OCI-M1 (cell line): ENCODE results near the gene MKRN3.
A peak's percentile ranks its signal among the peaks of the same experiment; 100 is the strongest.

Experiments used
- DNase-seq: peaks from one replicate; lab custom pipeline; 2025; lab: John Stamatoyannopoulos, UW

MKRN3 gene

DNA sequence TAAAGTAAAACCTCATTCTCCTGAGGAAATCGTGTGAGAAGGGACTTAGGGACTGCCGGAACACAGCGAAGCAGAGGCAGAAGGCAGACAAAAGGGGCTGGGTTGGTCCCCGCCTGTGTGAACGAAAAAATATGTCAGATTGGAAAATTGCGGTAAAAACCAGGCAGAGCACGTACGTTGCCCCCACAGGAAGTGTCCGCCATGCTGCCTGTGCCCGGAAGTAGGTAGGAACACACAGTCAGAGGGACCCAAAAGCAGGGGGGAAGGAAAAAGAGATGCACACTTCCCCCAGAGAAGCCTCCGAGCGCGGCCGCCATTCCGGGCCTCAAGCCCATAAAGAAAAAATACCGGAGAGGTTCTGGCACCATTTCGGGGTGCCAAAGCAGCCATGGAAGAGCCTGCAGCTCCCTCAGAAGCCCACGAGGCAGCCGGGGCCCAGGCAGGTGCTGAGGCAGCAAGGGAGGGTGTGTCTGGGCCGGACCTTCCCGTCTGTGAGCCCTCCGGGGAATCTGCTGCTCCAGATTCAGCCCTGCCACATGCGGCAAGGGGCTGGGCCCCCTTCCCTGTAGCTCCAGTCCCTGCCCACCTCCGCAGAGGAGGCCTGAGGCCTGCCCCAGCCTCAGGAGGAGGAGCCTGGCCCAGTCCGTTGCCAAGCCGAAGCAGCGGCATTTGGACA, at the start of gene MKRN3:
Gene MKRN3, plus strand, starts transcription at position 280 of the 676 bp plus-strand sequence. Its CDS starts 109 bp downstream, at position 389.
- peak; percentile 91 for DNase-seq

GRCh38 chr15:23516866-23517265, 48.6 kb upstream of the MKRN3 start:
- DNase-seq = no peak

DNA sequence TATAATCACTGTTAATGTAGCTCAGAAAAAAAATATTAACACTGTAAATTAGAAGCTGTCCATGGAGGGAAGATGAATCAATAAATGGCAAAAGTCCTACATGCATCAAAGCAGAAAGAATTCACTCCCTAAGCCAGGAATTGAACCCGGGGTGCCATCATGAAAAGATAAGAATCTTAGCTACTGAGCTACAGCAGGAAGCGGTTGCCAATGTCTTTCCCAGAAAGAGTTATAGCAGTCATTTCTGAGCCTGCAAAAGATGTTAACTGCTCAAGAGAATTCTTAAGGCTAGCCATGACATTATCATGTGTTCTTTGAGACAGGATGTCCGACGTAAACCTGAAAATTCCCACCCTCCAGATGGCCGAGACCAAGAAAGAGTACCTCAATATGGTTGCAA, 47.4 kb upstream of the MKRN3 start:
- DNase-seq = no peak

DNA sequence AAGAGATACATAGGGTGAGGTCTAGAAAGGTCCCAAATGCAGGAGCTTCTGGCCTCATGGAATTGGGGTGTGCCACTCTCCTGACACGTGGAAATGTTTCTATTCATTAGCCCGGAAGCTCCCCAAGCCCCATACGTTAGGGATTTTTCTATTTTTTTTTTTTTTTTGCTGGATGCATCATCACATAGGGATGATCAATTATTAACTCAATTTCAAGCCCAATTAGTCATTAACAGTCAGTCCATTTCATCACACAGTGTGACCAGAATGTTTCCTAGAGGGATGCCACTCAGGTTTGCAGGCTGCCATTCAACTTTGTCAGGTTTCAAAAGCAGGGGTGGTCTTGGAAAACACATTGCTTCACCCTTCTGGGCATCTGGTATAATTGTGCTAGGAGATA, 40.7 kb upstream of the MKRN3 start:
- DNase-seq = no peak

- no peak for DNase-seq
Observed at GRCh38 chr15:23529891-23530290, 35.6 kb upstream of the MKRN3 start.

GRCh38 chr15:23532024-23532423, 33.5 kb upstream of the MKRN3 start:
- DNase-seq = peak; percentile 8

GRCh38 chr15:23536659-23537058, 28.8 kb upstream of the MKRN3 start:
- DNase-seq = no peak

DNA sequence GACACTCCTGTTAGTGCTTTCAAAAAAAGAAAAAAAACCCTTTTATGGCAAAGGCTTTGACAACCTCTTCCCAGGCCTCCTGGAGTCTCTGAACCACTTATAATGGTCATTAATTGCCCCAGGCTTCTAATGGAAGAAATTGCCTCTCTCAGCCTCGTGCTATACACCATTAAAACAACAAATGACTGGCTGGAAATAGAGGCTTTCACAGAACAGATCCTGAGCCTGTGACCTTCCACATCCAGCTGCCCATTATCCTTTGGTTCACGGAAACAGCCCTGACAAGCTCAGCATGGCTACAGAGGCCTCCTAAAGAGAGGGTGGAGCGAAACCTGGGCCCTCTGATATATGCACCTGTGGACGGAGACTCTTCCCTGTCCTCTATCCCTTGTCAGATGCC, 26.8 kb upstream of the MKRN3 start:
- DNase-seq = no peak

DNA sequence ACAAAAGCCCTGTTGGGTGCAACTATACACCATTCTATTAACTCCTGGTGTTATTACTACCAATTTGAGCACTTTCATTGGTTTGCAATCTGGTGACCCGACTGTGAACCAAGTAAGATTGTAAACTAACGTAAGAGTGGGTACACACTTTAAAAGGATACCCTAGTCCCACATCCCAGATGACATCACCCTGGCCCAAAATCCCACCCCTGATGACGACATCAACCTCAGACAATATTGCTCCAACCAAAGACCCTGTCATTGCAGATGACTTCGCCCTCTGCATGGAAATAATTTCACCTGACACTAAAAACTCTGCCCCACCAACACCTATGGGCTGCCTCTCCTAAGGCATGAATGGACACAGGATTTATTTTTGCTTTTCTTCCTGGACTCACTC, 25.6 kb upstream of the MKRN3 start:
- no peak for DNase-seq

GRCh38 chr15:23546158-23546557, 19.3 kb upstream of the MKRN3 start:
- DNase-seq = no peak

GRCh38 chr15:23548071-23548470, 17.4 kb upstream of the MKRN3 start:
- DNase-seq = no peak

- DNase-seq = no peak
Observed at GRCh38 chr15:23561914-23562313, 3.6 kb upstream of the MKRN3 start.

DNA sequence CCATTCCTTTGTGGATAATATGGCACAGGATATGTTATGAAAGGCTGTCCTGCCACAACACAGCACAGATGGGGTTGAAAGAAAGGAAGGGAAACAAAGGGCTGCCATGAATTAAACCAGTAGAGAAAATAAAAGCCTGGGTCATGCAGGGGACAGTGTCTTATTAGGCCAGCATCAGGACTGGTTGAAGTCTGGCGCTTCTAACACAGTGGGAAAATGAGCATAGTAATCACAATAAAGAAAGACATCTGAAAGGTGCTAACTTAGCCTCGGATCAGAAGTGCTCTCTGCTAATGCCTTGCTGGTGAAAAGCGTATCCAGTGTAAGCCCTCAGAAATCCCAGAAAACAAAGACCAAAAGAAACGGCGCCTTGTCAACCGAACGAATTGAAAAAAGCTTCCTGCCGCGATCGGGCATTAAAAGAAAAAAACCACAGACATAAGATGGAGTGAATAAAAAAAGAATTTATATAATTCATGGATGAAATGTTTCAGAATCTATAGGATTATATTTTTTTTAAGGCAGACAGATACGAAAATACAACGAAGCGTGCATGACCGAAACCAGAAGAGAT, 566 bp upstream of the MKRN3 start:
- DNase-seq = peak; percentile 39

DNA sequence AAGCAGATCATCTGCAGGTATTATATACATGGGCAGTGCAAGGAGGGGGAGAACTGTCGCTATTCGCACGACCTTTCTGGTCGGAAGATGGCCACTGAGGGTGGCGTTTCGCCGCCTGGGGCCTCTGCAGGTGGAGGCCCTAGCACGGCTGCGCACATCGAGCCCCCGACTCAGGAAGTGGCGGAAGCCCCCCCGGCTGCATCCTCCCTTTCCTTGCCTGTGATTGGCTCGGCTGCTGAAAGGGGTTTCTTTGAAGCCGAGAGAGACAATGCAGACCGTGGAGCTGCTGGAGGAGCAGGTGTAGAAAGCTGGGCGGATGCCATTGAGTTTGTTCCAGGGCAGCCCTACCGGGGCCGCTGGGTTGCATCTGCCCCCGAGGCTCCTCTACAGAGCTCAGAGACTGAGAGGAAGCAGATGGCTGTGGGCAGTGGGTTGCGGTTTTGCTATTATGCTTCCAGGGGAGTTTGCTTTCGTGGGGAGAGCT, 639 bp downstream of the MKRN3 start:
- DNase-seq = peak; percentile 32

GRCh38 chr15:23566651-23567050, 1.2 kb downstream of the MKRN3 start:
- no peak for DNase-seq

GRCh38 chr15:23567921-23568320, 2.4 kb downstream of the MKRN3 start:
- no peak for DNase-seq

GRCh38 chr15:23569151-23569925, 3.9 kb downstream of the MKRN3 start:
- DNase-seq = no peak

GRCh38 chr15:23570486-23570885, 5.0 kb downstream of the MKRN3 start:
- no peak for DNase-seq

DNA sequence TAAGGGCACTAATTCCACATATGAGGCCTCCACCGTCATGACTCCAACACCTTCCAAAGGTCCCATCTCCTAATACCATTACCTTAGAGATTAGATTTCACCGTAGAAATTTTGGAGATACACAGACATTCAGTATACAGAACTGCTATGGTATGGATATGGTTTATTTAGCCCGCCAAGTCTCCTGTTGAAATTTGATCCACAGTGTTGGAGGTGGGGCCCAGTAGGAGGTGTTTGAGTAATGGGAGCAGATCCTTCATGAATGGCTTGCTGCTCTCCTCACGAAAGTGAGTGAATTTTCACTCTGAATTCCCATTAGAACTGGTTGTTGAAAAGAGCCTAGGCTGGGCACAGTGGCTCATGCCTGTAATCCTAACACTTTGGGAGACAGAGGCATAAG, 7.4 kb downstream of the MKRN3 start:
- DNase-seq = no peak

DNA sequence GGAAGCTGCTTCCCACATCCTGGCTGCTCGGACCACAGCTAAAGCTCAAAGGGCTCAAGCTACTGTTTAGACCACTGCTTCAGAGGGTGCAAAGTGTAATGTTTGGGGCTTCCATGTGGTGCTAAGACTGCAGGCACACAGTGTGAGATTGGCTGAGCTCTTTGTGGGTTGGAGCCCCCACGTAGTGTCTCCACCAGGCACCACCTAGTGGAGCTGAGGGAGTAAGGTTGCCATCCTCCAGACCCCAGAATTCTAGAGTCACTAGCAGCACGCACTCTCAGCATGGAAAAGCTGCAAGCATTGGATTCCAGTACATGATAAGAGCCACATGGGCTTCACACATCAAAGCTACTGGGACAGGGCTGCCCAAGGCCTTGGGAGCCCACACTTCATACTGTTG, 9.3 kb downstream of the MKRN3 start:
- DNase-seq = no peak

GRCh38 chr15:23576061-23576460, 10.6 kb downstream of the MKRN3 start:
- DNase-seq = no peak

- DNase-seq = no peak
Observed at GRCh38 chr15:23578521-23579150, 13.2 kb downstream of the MKRN3 start.

DNA sequence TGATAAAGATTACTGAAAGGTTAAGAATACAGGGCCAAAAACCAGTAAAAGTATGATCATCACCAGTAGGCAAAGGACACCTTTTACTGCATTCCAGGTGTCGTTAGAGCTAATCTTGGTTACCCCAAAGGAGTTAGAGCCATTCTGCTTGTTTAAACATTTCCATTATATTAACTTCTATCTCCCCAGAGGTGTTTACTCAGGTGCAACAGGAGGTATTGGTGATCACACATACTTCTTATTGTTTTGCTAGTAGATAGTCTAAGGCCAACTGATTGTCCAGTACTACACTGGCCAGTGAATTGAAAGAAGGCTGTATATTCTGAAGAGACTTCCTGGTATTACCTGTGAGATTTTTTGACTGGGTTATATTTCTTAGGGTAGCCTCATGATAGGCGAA, 22.8 kb downstream of the MKRN3 start:
- no peak for DNase-seq
